ENCODE data around the gene INPP5D. TPM values are rescaled to one million over a fixed set of nuclear protein-coding genes. Genes with fewer than 3 reads are reported as not detected.

The INPP5D gene
- total and polyA plus RNA-seq, 2 of the 8 experiments (the other 6 are each of a cell fraction or from before 2014, with no cell fraction given) = 4.5 to 7.1 TPM

GRCh38 chr2:233115741-233116140 is 55.6 kb downstream of the INPP5D start:
- Histone ChIP-seq H3K4ac (replicated peaks; ENCODE audit: insufficient read length, low read depth, low read length) (no peak overlapping the region), H2BK5ac (ENCODE audit: low read depth, low read length) (no peak overlapping the region), H2BK12ac (ENCODE audit: low read depth, low read length) (peak overlapping the region; percentile 17; the same call in 1 of the 2 replicates), H2BK15ac (ENCODE audit: low read length) (no peak overlapping the region; the same call in 1 of the 2 replicates), H3K23me2 (ENCODE audit: low read depth, low read length) (no peaks in the 10 kb centered on the region), H2AK5ac (ENCODE audit: low read depth, low read length) (no peak overlapping the region), H4K5ac (ENCODE audit: insufficient read length, low read depth, low read length) (no peak overlapping the region), H3K56ac (replicated peaks; ENCODE audit: insufficient read length, low read depth, low read length) (no peak overlapping the region), H2AFZ (ENCODE audit: low read length) (no peak overlapping the region), H3K79me1 (ENCODE audit: low read depth, low read length) (no peaks in the 10 kb centered on the region), H3K23ac (ENCODE audit: insufficient read length) (no peak overlapping the region), H3K27me3 (replicated peaks in 1 of 4; ENCODE audit: control insufficient read depth in 3 of 4, extremely low read depth in 1 of 4, insufficient read depth in 3 of 4, low read length in 3 of 4) (no peaks in the 10 kb centered on the region), H3K9me3 (ENCODE audit: insufficient read depth in 2 of 2, low read depth in 1 of 2, low read length in 1 of 2) (no peaks in the 10 kb centered on the region), H3K27ac (ENCODE audit: low read depth, low read length) (no peak overlapping the region), H3K9ac (replicated peaks in 1 of 4; ENCODE audit: extremely low read depth in 1 of 4, low read depth in 3 of 4, low read length in 3 of 4) (no peak overlapping the region), H3K14ac (ENCODE audit: insufficient read length) (no peak overlapping the region), H3K4me3 (ENCODE audit: extremely low read depth in 1 of 4, insufficient read depth in 2 of 4, low read depth in 3 of 4, low read length in 4 of 4) (no peak overlapping the region), H4K91ac (replicated peaks; ENCODE audit: insufficient read length, low read length) (no peak overlapping the region), H2BK20ac (ENCODE audit: low read length) (no peak overlapping the region), H4K8ac (ENCODE audit: extremely low read depth, insufficient read depth, low read length) (no peak overlapping the region), H4K20me1 (replicated peaks in 1 of 2; ENCODE audit: control insufficient read depth in 1 of 2, insufficient read depth in 2 of 2, low read length in 2 of 2) (no peaks in the 10 kb centered on the region), H3K4me1 (replicated peaks in 1 of 4; ENCODE audit: control insufficient read depth in 3 of 4, insufficient read depth in 4 of 4, low read length in 3 of 4) (peaks cover 0 to 11% (median 1%) of the 10 kb centered on the region in 4 experiments; a peak in 3 of 7 replicates), H3K18ac (ENCODE audit: extremely low read depth, low read length) (no peak overlapping the region), H3K36me3 (ENCODE audit: control insufficient read depth in 2 of 4, insufficient read depth in 4 of 4, low read length in 3 of 4) (no peaks in the 10 kb centered on the region), H3K4me2 (ENCODE audit: insufficient read depth in 1 of 2, low read depth in 2 of 2, low read length in 2 of 2) (no peak overlapping the region), H2BK120ac (replicated peaks; ENCODE audit: low read depth, low read length) (no peak overlapping the region), H3K79me2 (ENCODE audit: control insufficient read depth in 1 of 2, insufficient read depth in 2 of 2, low read length in 2 of 2) (no peaks in the 10 kb centered on the region)
- ChIA-PET CTCF (ENCODE audit: partially characterized antibody) (interaction anchor here (0.7 to 1.8 kb wide), 7 partner anchors 13 to 206 kb away, joined by 3 to 6 read pairs (median 4); no protein-coding TSS in a partner anchor), POLR2A (ENCODE audit: partially characterized antibody) (no interaction called here)
- FAIRE-seq (no peak), DNase-seq (ENCODE audit: low read depth in 1 of 2, low spot score in 2 of 2) (no peak)
- WGBS, 2 experiments (ENCODE audit: extremely low coverage in 1 of 2, insufficient coverage in 1 of 2, insufficient read length in 1 of 2, insufficient replicate concordance in 2 of 2, low coverage in 1 of 2, low lambda C conversion rate in 2 of 2, missing lambda C conversion rate in 1 of 2) = 91% methylated on average over 2 of the region's 2 CpGs; no CpG with 5 or more reads in 1 of the 2 experiments

Data from H1 (cell line).